ENCODE measurements around the gene PDGFA.

Gene PDGFA

DNA sequence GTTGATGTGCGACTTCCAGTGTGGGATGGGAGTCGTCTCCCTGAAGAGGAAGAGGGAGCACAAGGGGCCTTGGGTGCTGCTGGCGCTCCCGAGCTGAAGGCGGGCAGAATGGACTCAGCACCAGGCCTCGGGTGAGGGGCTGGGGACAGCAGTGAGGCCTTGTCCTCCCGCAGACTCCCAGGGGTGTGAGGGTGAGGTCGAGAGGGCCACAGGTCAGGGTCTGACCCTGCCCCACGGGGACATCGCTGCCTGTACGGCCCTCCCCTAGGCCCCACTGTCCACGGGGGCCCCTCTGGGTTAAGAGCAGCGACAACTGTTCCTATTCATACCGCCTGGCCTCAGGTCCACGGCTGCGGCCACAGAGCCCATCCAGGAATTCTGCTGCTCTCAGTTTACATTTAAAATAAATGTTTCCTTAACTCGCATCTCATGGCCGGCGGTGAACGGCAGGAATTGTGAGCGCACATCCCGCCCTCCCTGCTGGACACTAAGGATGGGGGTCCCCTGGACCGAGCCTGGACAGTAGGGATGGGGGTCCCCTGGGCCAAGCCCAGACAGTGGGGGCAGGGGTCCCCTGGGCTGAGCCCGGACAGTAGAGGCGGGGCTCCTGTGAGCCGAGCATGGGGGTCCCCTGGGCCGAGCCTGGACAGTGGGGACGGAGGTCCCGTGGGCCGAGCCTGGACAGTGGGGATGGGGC, 61.7 kb downstream of the PDGFA start:
- DNase-seq: no peak

- no peak for DNase-seq
Observed at GRCh38 chr7:455110-455928, 64.3 kb downstream of the PDGFA start.

DNA sequence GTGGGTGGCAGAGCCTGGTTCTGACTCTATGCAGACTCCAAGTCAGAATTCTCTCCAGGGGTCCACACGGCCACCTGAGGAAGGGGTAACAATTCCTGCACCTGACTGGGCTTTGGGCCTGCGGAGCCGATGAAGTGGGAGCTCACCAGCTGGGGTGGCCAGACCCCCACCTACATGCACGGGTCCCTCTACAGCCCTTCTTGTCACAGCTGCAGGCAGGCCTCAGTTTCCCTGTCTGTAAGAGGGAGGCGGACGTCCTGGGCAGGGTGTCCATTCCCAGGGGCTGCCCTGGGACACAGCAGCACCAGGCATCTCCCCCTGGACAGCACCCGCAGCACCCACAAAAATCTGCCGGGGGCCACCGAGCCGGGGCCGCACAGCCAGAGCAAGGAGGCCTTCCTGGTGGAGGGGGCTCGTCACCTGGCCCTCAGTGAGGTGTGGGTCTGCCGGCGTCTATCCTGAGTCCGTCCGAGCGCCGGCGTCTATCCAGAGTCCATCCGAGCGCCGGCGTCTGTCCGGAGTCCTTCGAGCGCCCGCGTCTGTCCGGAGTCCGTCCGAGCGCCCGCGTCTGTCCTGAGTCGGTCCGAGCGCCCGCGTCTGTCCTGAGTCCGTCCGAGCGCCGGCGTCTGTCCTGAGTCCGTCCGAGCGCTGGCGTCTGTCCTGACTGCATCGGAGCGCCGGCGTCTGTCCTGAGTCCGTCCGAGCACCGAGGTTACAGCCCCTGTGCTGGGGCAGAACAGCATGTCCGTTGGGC, 65.1 kb downstream of the PDGFA start:
- DNase-seq: no peak

DNA sequence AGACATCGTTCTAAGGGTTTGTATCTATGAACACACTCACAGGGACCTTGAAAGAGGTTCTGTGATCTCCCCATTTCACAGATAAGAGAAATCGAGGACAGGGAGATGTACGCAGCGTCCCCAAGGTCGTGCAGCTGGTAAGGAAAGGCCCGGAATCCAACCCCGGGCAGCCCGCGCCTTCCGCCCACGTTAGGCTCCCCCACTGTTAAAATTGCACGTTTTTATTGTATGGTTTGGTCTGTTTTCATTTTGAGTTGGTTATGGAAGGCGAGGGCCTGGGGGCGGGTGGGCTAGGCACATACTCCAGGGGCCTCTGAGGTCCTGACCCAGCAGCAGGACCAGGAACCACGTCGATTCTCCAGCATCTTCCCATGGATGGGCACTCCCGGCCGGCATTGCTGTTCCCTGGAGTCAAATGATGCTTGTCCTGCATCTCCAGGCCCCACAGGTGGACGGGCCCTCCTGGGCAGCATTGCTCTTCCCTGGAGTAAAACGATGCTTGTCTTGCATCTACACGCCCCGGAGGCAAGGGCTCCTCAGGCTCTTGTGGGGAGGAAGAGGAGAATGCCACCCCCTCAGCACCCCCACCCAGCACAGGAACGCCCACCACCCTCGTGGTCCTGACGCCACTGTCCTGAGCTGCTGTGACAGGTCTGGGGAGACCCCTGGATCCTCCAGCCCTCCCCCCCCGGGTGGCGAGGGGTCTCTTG, 65.9 kb downstream of the PDGFA start:
- DNase-seq: no peak

DNA sequence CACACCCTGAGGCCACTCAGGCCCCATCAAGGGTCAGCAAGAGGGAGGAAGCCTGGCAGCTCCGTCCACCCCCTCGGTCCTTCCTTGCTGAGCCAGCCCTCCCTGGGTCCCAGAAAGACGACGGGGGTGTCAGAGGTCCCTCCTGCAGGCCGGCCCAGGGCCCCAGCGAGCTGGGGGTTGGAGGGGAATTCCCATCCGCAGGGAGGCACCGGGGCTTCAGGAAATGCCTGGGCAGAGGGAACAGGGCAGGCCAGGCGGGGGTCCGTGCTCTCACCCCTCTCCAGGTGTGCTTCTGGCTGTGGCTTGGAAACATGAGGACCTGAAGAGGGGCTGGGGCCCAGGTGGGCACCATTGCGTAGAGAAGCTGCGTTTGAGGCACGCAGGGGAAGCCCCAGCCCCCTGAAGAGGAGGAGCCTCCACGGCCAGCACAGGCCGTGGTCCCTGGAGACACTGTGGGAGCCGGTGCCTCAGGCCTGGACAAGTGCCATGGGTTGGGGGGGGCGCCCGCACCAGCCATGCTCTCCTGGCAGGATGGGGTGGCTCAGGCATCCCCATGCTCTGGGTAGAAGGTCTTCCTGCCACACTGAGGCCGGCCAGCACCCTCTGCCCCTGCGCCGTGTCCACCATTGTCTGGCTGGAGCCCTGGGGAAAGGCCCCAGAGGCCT, 66.7 kb downstream of the PDGFA start:
- no peak for DNase-seq

GRCh38 chr7:452226-452751, 67.4 kb downstream of the PDGFA start:
- DNase-seq: no peak

GRCh38 chr7:451255-452225, 68.1 kb downstream of the PDGFA start:
- DNase-seq: no peak

DNA sequence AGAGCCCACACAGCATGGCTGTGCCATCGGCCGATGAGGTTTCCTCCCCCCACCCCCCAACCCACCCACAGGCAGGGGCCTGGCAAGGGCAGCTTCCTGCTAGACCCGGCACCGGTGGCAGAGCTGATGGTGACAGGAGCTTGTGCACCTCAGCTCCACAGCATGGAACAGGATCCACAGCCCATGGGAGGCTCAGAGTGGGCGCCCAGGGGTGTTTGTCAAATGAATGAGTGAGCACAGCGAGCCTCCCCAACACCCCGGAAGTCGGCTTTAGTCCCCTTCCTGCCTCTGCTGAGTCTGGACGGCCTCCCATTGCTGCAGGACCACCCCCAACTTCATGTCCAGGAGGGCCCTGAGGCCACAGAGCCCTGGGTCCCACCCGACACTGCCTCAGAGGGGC, 68.9 kb downstream of the PDGFA start:
- no peak for DNase-seq

GRCh38 chr7:450036-450435, 69.6 kb downstream of the PDGFA start:
- no peak for DNase-seq

- no peak for DNase-seq
Observed at GRCh38 chr7:449324-450019, 70.2 kb downstream of the PDGFA start.

- DNase-seq: no peak
Observed at GRCh38 chr7:447523-447922, 72.1 kb downstream of the PDGFA start.

Data from activated effector memory CD4-positive, alpha-beta T cell treated with anti-CD3 and anti-CD28 coated beads, Interleukin-2, amount 50 U/mL, for 16 hours (primary cell).